GM23338 (cell line): ENCODE results near the gene TFAM. TPM values are rescaled to one million over a fixed set of nuclear protein-coding genes. Genes with fewer than 3 reads are reported as not detected.

Experiments
- ATAC-seq: fragments of 200-7000 bp; cut with Tn5 transposase; 3 replicates; pipeline ENCODE4 v1.9.1; 2020
- DNase-seq: peaks from one replicate; pipeline ENCODE4 v3.0.0-alpha.2; 2015; ENCODE audit warnings: low spot score
- H2AFZ ChIP-seq: fragments of 200-600 bp; sonication (generic); 2 replicates; pipeline ENCODE4 v1.8.0; 2016; ENCODE audit warnings: antibody characterized with exemption, mild to moderate bottlenecking, moderate library complexity
- H3F3A ChIP-seq: fragments of 200-600 bp; sonication (generic); replicated peaks from 2 replicates; pipeline ENCODE4 v1.8.0; 2017; ENCODE audit warnings: antibody characterized with exemption, mixed run types, low read depth
- H3K27ac ChIP-seq: fragments of 200-600 bp; sonication (generic); 2 replicates; pipeline ENCODE4 v1.6.1; 2016; ENCODE audit warnings: low read depth
- H3K27me3 ChIP-seq: fragments of 200-600 bp; sonication (generic); 2 replicates; pipeline ENCODE4 v1.8.0; 2016; ENCODE audit warnings: mild to moderate bottlenecking, mixed run types, moderate library complexity; ENCODE audit not compliant: insufficient read depth
- H3K36me3 ChIP-seq: fragments of 200-600 bp; sonication (generic); 2 replicates; pipeline ENCODE4 v1.8.0; 2016; ENCODE audit warnings: mild to moderate bottlenecking; ENCODE audit not compliant: insufficient read depth
- H3K4me1 ChIP-seq: fragments of 200-600 bp; sonication (generic); 2 replicates; pipeline ENCODE4 v1.8.0; 2016; ENCODE audit warnings: mild to moderate bottlenecking, moderate library complexity; ENCODE audit not compliant: insufficient read depth
- H3K4me2 ChIP-seq: fragments of 200-600 bp; sonication (generic); 2 replicates; pipeline ENCODE4 v1.7.1; 2017; ENCODE audit warnings: mixed run types
- H3K4me3 ChIP-seq: fragments of 200-600 bp; sonication (generic); 2 replicates; pipeline ENCODE4 v1.6.1; 2016; ENCODE audit warnings: mixed run types
- H3K79me2 ChIP-seq: fragments of 200-600 bp; sonication (generic); replicated peaks from 2 replicates; pipeline ENCODE4 v1.8.0; 2017; ENCODE audit warnings: mild to moderate bottlenecking; ENCODE audit not compliant: insufficient read depth
- H3K9me2 ChIP-seq: fragments of 200-600 bp; sonication (generic); 2 replicates; pipeline ENCODE4 v1.8.0; 2017; ENCODE audit not compliant: insufficient read depth
- H4K20me1 ChIP-seq: fragments of 200-600 bp; sonication (generic); replicated peaks from 2 replicates; pipeline ENCODE4 v1.8.0; 2017; ENCODE audit warnings: mild to moderate bottlenecking; ENCODE audit not compliant: insufficient read depth
- H3K27ac Mint-ChIP-seq: 2 replicates; pipeline ENCODE4 v1.8.0; 2020; ENCODE audit warnings: inconsistent platforms, mild to moderate bottlenecking, moderate library complexity, mixed read lengths
- H3K27me3 Mint-ChIP-seq: 3 replicates; pipeline ENCODE4 v1.8.0; 2022; ENCODE audit warnings: low read depth, mild to moderate bottlenecking, moderate library complexity, mixed read lengths, inconsistent platforms; ENCODE audit not compliant: insufficient read depth, poor library complexity
- H3K36me3 Mint-ChIP-seq: 3 replicates; pipeline ENCODE4 v1.8.0; 2021; ENCODE audit warnings: low read depth, mild to moderate bottlenecking, inconsistent platforms, moderate library complexity, mixed read lengths
- H3K4me1 Mint-ChIP-seq: 3 replicates; pipeline ENCODE4 v1.8.0; 2020; ENCODE audit warnings: mild to moderate bottlenecking, inconsistent platforms, mixed read lengths
- H3K4me3 Mint-ChIP-seq: 3 replicates; pipeline ENCODE4 v1.8.0; 2021; ENCODE audit warnings: moderate library complexity, mild to moderate bottlenecking, inconsistent platforms, mixed read lengths
- H3K9me3 Mint-ChIP-seq: 3 replicates; pipeline ENCODE4 v1.8.0; 2020; ENCODE audit warnings: moderate library complexity, mild to moderate bottlenecking, inconsistent platforms, mixed read lengths
- CREB1 ChIP-seq: fragments of 250-450 bp; sonication (Bioruptor Pico); IDR thresholded peaks from 2 replicates; pipeline ENCODE4 v1.5.0; 2020; ENCODE audit warnings: low read depth, mild to moderate bottlenecking, moderate library complexity
- EZH2phosphoT487 ChIP-seq: fragments of 200-600 bp; sonication (generic); IDR thresholded peaks from one replicate; pipeline ENCODE4 v1.8.1; 2018; ENCODE audit warnings: antibody characterized with exemption; ENCODE audit not compliant: unreplicated experiment
- JUNB ChIP-seq: IDR thresholded peaks from one replicate; pipeline ENCODE4 v1.6.1; 2016; ENCODE audit warnings: antibody characterized with exemption; ENCODE audit not compliant: unreplicated experiment
- NANOG ChIP-seq: IDR thresholded peaks from 2 replicates; pipeline ENCODE4 v1.6.1; 2016; ENCODE audit warnings: antibody characterized with exemption, borderline replicate concordance
- STAT1 ChIP-seq: IDR thresholded peaks from one replicate; pipeline ENCODE4 v1.6.1; 2016; ENCODE audit warnings: antibody characterized with exemption; ENCODE audit not compliant: unreplicated experiment
- ZNF331 ChIP-seq: fragments of 250-450 bp; sonication (Bioruptor Pico); IDR thresholded peaks from 2 replicates; pipeline ENCODE4 v1.5.0; 2020; ENCODE audit warnings: low read depth, mild to moderate bottlenecking, moderate library complexity
- polyA plus RNA-seq: library from polyadenylated mRNA; unstranded; fragments of >200 nt; fragmentation: Nextera tagmentation; extraction: Ambion mirVana; gene quantifications from 2 replicates; pipeline ENCODE4 v1.2.1, GENCODE V29; 2016
- total RNA-seq: library from RNA; depleted of rRNA; stranded (reverse); fragments of >200 nt; shearing (Covaris generic); gene quantifications from 2 replicates; pipeline ENCODE4 v1.2.3, GENCODE V29; 2014
- TF ChIP-seq, protein P1 (sequence below): fragments of 250-450 bp; sonication (Bioruptor Pico); IDR thresholded peaks from 2 replicates; pipeline ENCODE4 v1.5.0; 2020; ENCODE audit warnings: mild to moderate bottlenecking, moderate library complexity
- TF ChIP-seq, protein P2 (sequence below): IDR thresholded peaks from 2 replicates; pipeline ENCODE4 v1.6.1; 2016; ENCODE audit warnings: antibody characterized with exemption
- TF ChIP-seq, protein P3 (sequence below), 2 experiments: fragments of 200-600 bp in 1 of 2; sonication (generic) in 1 of 2; conservative IDR thresholded peaks; 2 replicates each; pipeline versions ENCODE4 v1.5.1 to v1.6.1; 2016 to 2017; ENCODE audit warnings: antibody characterized with exemption in 2 of 2, low read depth in 2 of 2, mild to moderate bottlenecking in 2 of 2, moderate library complexity in 1 of 2

TFAM gene
- total and polyA plus RNA-seq, 2 experiments from 2014 or later: 54.2 to 156 TPM

DNA sequence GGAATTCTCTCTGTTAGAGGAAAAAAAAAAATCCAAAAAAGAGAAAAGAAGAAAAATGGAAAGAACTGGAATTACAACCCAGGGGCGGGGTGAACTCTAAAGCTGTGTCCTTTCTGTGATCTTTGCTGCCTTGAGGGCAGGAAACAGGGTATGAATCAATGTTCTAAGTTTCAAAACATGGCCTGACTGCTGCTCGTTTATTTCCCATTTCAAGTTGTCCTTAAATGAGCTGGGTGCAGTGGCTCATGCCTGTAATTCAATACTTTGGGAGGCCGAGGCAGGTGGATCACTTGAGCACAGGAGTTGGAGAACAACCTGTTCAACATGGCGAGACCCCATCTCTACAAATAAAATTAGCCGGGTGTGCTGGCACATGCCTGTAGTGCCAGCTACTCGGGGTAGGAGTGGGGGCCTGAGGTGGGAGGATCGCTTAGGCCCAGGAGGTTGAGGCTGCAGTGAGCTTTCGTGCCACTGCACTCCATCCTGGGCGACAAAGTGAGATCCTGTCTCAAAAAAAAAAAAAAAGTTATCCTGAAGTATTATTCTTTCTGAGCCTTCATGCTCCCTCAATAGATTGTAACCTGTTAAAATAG is 24.7 kb upstream of the TFAM start:
- Histone ChIP-seq H3K36me3 (no peaks in the 10 kb centered on the region), H3K4me3 (no peak overlapping the region), H2AFZ (no peak overlapping the region), H3K79me2 (peaks cover 36% of the 10 kb centered on the region), H3K4me2 (no peak overlapping the region), H3K27ac (no peak overlapping the region), H3K4me1 (peaks cover 4% of the 10 kb centered on the region; the same call in 1 of the 2 replicates), H4K20me1 (peaks cover 4% of the 10 kb centered on the region; the same call in 1 of the 2 replicates), H3K9me2 (no peaks in the 10 kb centered on the region), H3K27me3 (no peaks in the 10 kb centered on the region), H3F3A (no peaks in the 10 kb centered on the region)
- TF ChIP-seq CREB1 (CRISPR knock-in tag) (no peak), EZH2phosphoT487 (no peak), STAT1 (no peak), JUNB (no peak)
- TF ChIP-seq, protein P1, sequence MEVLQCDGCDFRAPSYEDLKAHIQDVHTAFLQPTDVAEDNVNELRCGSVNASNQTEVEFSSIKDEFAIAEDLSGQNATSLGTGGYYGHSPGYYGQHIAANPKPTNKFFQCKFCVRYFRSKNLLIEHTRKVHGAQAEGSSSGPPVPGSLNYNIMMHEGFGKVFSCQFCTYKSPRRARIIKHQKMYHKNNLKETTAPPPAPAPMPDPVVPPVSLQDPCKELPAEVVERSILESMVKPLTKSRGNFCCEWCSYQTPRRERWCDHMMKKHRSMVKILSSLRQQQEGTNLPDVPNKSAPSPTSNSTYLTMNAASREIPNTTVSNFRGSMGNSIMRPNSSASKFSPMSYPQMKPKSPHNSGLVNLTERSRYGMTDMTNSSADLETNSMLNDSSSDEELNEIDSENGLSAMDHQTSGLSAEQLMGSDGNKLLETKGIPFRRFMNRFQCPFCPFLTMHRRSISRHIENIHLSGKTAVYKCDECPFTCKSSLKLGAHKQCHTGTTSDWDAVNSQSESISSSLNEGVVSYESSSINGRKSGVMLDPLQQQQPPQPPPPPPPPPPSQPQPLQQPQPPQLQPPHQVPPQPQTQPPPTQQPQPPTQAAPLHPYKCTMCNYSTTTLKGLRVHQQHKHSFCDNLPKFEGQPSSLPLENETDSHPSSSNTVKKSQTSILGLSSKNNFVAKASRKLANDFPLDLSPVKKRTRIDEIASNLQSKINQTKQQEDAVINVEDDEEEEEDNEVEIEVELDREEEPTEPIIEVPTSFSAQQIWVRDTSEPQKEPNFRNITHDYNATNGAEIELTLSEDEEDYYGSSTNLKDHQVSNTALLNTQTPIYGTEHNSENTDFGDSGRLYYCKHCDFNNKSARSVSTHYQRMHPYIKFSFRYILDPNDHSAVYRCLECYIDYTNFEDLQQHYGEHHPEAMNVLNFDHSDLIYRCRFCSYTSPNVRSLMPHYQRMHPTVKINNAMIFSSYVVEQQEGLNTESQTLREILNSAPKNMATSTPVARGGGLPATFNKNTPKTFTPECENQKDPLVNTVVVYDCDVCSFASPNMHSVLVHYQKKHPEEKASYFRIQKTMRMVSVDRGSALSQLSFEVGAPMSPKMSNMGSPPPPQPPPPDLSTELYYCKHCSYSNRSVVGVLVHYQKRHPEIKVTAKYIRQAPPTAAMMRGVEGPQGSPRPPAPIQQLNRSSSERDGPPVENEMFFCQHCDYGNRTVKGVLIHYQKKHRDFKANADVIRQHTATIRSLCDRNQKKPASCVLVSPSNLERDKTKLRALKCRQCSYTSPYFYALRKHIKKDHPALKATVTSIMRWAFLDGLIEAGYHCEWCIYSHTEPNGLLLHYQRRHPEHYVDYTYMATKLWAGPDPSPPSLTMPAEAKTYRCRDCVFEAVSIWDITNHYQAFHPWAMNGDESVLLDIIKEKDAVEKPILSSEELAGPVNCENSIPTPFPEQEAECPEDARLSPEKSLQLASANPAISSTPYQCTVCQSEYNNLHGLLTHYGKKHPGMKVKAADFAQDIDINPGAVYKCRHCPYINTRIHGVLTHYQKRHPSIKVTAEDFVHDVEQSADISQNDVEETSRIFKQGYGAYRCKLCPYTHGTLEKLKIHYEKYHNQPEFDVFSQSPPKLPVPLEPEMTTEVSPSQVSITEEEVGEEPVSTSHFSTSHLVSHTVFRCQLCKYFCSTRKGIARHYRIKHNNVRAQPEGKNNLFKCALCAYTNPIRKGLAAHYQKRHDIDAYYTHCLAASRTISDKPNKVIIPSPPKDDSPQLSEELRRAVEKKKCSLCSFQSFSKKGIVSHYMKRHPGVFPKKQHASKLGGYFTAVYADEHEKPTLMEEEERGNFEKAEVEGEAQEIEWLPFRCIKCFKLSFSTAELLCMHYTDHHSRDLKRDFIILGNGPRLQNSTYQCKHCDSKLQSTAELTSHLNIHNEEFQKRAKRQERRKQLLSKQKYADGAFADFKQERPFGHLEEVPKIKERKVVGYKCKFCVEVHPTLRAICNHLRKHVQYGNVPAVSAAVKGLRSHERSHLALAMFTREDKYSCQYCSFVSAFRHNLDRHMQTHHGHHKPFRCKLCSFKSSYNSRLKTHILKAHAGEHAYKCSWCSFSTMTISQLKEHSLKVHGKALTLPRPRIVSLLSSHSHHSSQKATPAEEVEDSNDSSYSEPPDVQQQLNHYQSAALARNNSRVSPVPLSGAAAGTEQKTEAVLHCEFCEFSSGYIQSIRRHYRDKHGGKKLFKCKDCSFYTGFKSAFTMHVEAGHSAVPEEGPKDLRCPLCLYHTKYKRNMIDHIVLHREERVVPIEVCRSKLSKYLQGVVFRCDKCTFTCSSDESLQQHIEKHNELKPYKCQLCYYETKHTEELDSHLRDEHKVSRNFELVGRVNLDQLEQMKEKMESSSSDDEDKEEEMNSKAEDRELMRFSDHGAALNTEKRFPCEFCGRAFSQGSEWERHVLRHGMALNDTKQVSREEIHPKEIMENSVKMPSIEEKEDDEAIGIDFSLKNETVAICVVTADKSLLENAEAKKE (CRISPR knock-in tag): no peak
- Mint-ChIP-seq H3K4me3 (no peak overlapping the region), H3K36me3 (peaks cover 3% of the 10 kb centered on the region; the same call in 2 of the 3 replicates), H3K27me3 (peaks cover 3% of the 10 kb centered on the region), H3K27ac (no peak overlapping the region), H3K4me1 (peaks cover 14% of the 10 kb centered on the region; the same call in 2 of the 3 replicates), H3K9me3 (no peaks in the 10 kb centered on the region)
- ATAC-seq: no peak
- no peak for DNase-seq

DNA sequence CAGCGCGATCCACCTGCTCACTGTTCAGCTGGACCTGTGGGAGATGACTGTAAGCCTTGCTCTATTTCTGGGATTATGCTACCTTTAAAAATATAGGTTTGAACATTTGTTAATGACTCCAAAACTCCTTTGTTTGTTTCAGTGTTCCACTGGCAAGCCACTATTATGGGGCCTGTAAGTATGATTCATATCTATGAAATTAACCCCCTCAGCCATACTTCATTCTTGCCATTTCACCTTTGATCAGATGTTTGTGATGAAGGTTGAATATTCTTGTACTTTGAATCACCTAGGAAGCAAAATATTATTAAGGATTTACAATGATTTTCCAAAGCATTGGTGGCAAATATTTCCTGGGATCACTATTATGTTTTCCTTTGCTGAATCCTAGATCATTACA is 23.9 kb upstream of the TFAM start:
- H3K4me3 ChIP-seq: no peak overlapping the region
- Mint-ChIP-seq H3K4me1 (peaks cover 12% of the 10 kb centered on the region; the same call in 2 of the 3 replicates), H3K9me3 (no peaks in the 10 kb centered on the region), H3K36me3 (peaks cover 3% of the 10 kb centered on the region; the same call in 2 of the 3 replicates), H3K27me3 (peaks cover 3% of the 10 kb centered on the region), H3K4me3 (no peak overlapping the region), H3K27ac (no peak overlapping the region)
- ATAC-seq (no peak), DNase-seq (no peak)
- peaks cover 4% of the 10 kb centered on the region; the same call in 1 of the 2 replicates for H3K4me1 ChIP-seq
- H3K9me2 ChIP-seq: no peaks in the 10 kb centered on the region
- no peak overlapping the region for H2AFZ ChIP-seq
- no peak overlapping the region for H3K27ac ChIP-seq
- H3F3A ChIP-seq: no peaks in the 10 kb centered on the region
- H3K36me3 ChIP-seq: no peaks in the 10 kb centered on the region
- H3K4me2 ChIP-seq: no peak overlapping the region
- H4K20me1 ChIP-seq: peaks cover 4% of the 10 kb centered on the region; the same call in 1 of the 2 replicates
- peaks cover 28% of the 10 kb centered on the region for H3K79me2 ChIP-seq
- no peaks in the 10 kb centered on the region for H3K27me3 ChIP-seq
- TF ChIP-seq ZNF331 (CRISPR knock-in tag) (no peak), EZH2phosphoT487 (no peak), NANOG (no peak)
- TF ChIP-seq, protein P2, sequence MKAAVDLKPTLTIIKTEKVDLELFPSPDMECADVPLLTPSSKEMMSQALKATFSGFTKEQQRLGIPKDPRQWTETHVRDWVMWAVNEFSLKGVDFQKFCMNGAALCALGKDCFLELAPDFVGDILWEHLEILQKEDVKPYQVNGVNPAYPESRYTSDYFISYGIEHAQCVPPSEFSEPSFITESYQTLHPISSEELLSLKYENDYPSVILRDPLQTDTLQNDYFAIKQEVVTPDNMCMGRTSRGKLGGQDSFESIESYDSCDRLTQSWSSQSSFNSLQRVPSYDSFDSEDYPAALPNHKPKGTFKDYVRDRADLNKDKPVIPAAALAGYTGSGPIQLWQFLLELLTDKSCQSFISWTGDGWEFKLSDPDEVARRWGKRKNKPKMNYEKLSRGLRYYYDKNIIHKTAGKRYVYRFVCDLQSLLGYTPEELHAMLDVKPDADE: no peak
- TF ChIP-seq, protein P3, sequence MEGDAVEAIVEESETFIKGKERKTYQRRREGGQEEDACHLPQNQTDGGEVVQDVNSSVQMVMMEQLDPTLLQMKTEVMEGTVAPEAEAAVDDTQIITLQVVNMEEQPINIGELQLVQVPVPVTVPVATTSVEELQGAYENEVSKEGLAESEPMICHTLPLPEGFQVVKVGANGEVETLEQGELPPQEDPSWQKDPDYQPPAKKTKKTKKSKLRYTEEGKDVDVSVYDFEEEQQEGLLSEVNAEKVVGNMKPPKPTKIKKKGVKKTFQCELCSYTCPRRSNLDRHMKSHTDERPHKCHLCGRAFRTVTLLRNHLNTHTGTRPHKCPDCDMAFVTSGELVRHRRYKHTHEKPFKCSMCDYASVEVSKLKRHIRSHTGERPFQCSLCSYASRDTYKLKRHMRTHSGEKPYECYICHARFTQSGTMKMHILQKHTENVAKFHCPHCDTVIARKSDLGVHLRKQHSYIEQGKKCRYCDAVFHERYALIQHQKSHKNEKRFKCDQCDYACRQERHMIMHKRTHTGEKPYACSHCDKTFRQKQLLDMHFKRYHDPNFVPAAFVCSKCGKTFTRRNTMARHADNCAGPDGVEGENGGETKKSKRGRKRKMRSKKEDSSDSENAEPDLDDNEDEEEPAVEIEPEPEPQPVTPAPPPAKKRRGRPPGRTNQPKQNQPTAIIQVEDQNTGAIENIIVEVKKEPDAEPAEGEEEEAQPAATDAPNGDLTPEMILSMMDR (conservative IDR thresholded peaks at IDR 0.05; ENCODE audit: low read depth in 2 of 2): no peak
